CD4-positive, alpha-beta T cell treated with Interferon gamma for 1 hour (primary cell): ENCODE data around the gene FAM170A.

Experiments used
- DNase-seq: peaks from one replicate; pipeline ENCODE4 v3.0.0-alpha.2; 2020

Gene FAM170A, protein sequence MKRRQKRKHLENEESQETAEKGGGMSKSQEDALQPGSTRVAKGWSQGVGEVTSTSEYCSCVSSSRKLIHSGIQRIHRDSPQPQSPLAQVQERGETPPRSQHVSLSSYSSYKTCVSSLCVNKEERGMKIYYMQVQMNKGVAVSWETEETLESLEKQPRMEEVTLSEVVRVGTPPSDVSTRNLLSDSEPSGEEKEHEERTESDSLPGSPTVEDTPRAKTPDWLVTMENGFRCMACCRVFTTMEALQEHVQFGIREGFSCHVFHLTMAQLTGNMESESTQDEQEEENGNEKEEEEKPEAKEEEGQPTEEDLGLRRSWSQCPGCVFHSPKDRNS

DNA sequence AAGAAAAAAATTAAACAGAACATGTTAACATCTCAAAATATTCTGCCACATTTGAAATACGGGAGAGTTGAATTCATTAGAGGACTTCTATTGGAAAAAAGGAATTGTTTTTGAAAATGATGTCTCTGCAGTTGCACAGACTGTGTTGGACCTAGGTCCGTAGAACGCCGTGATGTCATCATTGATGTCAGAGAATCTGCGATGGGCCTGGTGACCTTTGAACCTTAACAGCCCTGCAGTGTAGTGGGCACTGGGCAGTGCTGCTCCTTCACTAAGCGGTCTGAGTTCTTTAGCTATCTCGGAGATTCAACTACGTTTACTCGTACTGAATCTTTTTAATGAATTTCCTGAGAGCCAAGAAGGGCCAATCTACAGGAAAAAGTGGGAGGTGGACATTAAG lies at the start of gene FAM170A:
TSS of gene FAM170A (plus strand) at position 220 of the 400 bp plus-strand sequence. CDS start 211 bp downstream, outside the sequence.
- no peak for DNase-seq

DNA sequence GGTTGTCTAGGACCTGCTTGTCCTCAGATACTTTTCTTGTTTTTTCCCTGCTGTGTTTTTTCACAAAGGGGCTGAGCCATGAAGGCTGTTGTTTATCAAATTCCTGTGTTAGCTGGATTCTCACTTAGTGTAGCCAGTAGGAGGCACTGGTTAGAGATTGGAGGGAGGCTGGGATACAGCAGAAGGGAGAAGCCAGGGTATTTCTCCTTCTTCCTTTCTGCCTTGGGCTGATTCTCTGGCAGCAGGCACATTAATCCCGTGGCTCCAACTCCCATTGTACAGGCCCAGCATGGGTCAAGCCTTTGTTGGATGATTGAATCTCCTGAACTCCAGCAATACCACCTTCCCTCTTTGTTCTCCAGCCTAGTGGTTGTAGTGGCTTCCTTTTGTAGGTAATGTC lies 46.4 kb upstream of the FAM170A start:
- no peak for DNase-seq

DNA sequence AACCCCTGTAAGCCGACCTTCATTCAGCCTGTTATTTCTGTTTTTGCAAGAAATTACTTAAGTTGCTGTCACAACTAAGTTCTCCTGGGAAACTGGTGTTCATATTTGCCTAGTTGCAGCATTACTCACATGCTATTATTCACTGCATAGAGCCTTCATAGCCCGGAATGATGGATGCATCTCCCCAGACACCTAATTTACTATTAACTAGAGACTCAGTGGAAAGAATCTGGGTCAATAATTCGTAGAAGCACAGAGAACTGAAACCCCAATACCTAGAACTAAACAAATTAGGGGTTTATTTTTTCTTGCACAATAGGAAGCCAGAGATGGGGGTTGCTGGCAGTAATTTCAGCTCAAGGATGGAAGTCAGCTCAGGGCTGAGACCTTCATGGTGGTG lies 45.7 kb upstream of the FAM170A start:
- no peak for DNase-seq

GRCh38 chr5:119596046-119596445 lies 33.3 kb upstream of the FAM170A start:
- no peak for DNase-seq

DNA sequence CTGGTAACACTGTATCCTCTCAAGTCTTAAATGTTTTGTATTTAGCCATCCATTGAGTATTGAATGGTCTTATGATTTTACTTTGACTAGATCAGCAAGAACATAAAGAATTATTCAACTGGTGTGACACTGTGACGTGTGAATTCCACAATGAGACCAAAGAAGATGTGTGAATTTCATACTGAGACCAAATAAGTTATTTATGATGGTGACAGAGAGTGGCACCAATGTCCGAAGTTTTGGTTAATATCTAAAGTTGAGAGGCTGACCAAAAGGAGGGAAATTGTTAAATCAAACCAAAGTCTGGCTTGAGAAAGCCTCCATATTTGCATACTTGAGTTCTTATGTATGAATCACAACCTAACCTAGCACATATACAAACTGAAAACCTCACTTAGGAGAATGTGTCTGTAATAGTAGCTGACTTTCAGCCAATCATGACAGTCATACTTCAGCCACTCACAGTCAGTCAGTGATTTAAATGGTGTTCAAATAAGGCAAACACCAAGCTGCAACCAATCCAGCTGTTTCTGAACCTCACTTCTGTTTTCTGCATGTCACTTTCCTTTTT lies 31.5 kb upstream of the FAM170A start:
- DNase-seq = no peak

- DNase-seq = no peak
These were observed 15.4 kb upstream of the FAM170A start for GRCh38 chr5:119613937-119614336.

DNA sequence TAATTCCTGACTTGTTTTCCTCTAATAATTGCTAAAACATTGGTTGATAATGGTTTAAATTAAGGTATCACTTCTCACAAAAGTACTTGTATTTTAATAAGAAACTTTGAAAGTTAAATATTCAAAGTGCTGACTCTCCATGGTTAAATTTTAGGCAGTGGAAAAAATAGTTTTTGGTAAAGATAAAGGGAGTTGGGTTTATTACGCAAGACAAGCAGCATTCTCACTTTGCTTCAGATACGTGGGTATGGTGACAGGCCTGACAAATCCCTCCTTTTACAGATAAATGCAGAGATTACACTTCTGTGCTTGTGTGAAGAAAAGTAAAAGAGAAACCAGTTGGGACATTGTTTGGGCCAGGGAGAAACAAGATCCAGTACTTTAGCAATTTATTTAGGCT lies 14.5 kb upstream of the FAM170A start:
- no peak for DNase-seq

DNA sequence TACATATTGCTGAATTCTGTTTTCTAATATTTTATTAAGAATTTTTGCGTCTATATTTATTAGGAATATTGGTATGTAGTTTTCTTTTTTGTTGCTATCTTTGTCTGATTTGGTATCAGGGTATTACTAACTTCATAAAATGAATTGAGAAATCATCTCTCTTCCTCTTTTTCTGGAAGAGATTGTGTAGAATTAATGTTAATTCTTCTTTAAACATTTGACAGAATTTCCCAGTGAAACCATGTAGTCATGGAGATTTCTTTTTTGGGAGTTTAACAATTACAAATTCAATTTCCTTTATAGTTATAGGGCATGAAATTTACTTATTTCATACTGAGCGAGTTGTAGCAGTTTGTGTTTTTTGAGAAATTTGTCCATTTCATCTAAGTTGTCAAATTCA lies 3.3 kb upstream of the FAM170A start:
- no peak for DNase-seq

GRCh38 chr5:119630752-119631440 lies 1.5 kb downstream of the FAM170A start:
- no peak for DNase-seq

- no peak for DNase-seq
These were observed 2.3 kb downstream of the FAM170A start for GRCh38 chr5:119631660-119632059.

GRCh38 chr5:119651486-119651885 lies 22.1 kb downstream of the FAM170A start:
- no peak for DNase-seq

DNA sequence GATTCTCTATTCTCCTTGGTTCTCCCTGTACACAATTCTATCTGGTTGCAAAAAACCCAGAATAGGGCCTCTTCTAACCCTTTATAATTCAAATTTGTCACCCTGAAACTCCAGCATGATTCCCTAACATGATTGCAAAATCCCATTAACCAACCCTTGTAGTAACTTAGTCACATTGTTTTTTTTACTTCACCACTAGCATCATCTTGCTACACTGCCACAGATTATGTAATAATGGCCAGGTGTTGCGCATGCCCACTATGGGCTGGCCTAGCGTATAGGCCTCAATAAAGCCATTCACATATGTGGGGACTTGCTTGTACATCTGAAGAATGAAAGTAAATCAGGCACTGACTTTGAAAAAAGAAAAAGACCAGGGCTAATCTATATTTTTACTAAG lies 25.7 kb downstream of the FAM170A start:
- peak; percentile 40 for DNase-seq

DNA sequence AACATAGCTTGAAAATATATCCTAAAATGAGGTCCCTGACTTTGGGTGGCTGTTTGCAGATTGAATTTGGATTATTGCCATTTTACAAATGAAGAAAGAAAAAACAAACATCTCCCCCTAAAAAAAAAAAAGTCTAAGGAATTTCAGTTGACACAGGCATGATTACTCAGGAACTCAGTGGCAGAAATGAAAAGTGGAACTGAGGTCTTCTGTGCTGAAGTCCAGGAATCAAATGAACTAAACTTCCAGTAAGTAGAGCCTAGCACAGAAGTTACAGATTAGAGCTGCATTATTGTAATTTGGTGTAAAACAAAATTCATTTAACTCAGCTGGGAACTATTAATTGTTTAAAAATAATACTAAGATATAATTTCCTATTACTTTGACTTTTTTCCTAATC lies 26.7 kb downstream of the FAM170A start:
- DNase-seq = no peak

DNA sequence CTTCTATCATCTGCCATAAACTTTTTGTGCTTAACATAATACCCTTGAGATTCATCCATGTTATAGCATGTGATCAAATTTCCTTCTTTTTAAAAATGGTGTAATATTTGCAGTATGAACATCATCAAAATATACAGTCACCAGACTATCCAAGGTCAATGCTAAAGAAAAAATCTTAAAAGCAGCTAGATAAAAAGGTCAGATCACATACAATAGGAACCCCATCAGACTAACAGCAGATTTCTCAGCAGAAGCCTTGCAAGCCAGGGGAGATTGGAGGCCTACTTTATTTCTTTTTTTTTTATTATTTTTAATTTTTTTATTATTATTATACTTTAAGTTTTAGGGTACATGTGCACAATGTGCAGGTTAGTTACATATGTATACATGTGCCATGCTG lies 37.2 kb downstream of the FAM170A start:
- DNase-seq = no peak

DNA sequence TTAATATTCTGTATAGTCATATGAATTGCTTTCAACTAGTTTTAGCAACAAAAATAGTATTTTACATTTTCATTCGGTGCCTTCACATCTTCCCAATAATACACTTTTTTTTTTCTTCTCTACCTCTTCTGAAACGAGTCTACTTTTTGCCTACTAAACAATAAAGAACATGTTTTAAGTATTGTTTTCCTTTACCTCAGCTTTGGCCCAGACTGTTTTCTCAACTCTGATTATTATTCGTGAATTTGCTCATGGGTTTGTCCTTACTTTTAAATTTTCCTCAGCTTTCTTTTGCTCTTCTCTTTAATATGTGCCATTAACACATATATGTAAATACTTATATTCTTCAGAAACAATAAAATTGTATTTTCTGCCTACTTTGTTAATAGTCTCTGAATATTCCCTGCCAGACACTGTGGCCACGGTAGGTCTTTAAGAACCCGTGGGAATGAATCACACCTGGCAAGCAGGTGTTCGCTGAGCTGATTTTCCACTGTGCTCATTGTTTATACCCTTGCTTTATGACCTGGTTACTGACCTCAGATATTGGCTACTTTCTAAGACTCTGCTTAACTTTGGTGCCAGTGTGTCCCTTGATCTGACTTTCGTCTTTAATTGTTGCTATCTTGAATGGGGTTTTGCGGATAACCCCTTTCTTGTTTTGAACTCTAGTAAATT lies 49.1 kb downstream of the FAM170A start:
- no peak for DNase-seq

GRCh38 chr5:119680080-119680479 lies 50.7 kb downstream of the FAM170A start:
- DNase-seq = no peak

DNA sequence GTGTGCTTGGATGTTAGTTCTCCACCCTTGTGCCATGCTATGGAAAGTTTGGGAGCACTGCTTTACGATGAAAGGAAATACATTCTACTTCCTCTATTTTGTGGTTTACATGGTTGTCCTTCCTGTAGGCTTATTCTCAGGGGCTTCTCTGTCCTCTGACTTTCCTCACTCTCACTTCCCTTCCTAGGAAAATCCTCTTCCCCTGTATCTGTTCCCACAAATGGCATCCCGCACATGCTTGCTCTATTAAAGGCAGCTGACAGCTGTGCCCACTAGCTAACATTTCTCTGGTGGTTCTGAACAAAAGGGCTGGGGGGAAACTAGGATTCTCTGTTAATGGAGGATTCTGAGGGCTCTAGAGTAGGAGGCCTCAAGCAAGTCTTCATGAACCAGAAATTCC lies 52.4 kb downstream of the FAM170A start:
- DNase-seq = no peak

GRCh38 chr5:119682372-119682771 lies 53.0 kb downstream of the FAM170A start:
- no peak for DNase-seq
